Right cardiac atrium (tissue), 5 donors: ENCODE results near the gene SBK3. TPM values are rescaled to one million over a fixed set of nuclear protein-coding genes. Genes with fewer than 3 reads are reported as not detected.

ENCODE experiments used
- ATAC-seq, 2 donors: fragments of 200-7000 bp; cut with Tn5 transposase; one replicate each; pipeline versions ENCODE4 v1.8.0 to v1.9.1; 2020; ENCODE audit warnings: moderate library complexity in 2 of 2, mild to moderate bottlenecking in 1 of 2
- DNase-seq, 3 donors: peaks; one replicate each; pipeline ENCODE4 v3.0.0-alpha.2; 2020
- H3K27ac ChIP-seq: one replicate; pipeline ENCODE4 v1.5.1; 2013; ENCODE audit warnings: mild to moderate bottlenecking, low read length, control low read depth, moderate library complexity
- H3K27me3 ChIP-seq: one replicate; pipeline ENCODE4 v1.6.1; 2013; ENCODE audit not compliant: control insufficient read depth, insufficient read depth
- H3K4me1 ChIP-seq: one replicate; pipeline ENCODE4 v1.6.1; 2013; ENCODE audit warnings: low read length; ENCODE audit not compliant: control insufficient read depth, insufficient read depth
- H3K4me3 ChIP-seq: one replicate; pipeline ENCODE4 v1.5.1; 2013; ENCODE audit warnings: low read length, control low read depth
- H3K9me3 ChIP-seq: one replicate; pipeline ENCODE4 v1.6.1; 2013; ENCODE audit warnings: low read length; ENCODE audit not compliant: control insufficient read depth
- WGBS: extraction: QIAGEN DNeasy Blood & Tissue Kit; methylation state at CpG from one replicate; pipeline ENCODE4 v1.1.7; 2013; 5-methylcytosine and 5-hydroxymethylcytosine counted together
- intact Hi-C, 4 donors: fragments of 100-400 bp; cut with DNase I; formaldehyde crosslinking; loops; one replicate each; pipeline versions ENCODE4 v1.11.0 to v1.14.0; 2022 to 2023
- long read RNA-seq, 4 donors: library from polyadenylated mRNA; unstranded; transcript quantifications; one replicate each; pipeline ENCODE4 v2.0.0, GENCODE V29; 2020 to 2021
- polyA plus RNA-seq: library from polyadenylated mRNA; stranded (reverse); fragments of 200-250 nt; gene quantifications from one replicate; pipeline ENCODE4 v1.2.3, GENCODE V29; 2013
- total RNA-seq, 4 donors: library from RNA; stranded (reverse); fragmentation: NEBNext Ultra II Directional; extraction: Animal tissue kit (Norgen Biotek cat#: 25700); gene quantifications; one replicate each; pipeline ENCODE4 v1.2.1, GENCODE V29; 2021
- donor health status: healthy with polysubstance abuse.
- donor health status: DM: no; HTN: yes; CAD: no.
- donor health status: DM: no; HTN: no; CAD: no.
- donor health status: DM: no; HTN: yes; CAD: no; lungs with severe emphysema.
- donor health status: DM: yes; HTN: yes; CAD: no.

SBK3 gene
- 100 to 1,000 TPM in 2 of 4 donors, 10 to 100 TPM in 2; 80.3 to 211 (median 109) TPM for total RNA-seq
- polyA plus RNA-seq: 103 TPM
- long read RNA-seq, donor 1, transcript SBK3-202 (4 exons, 1,270 nt): major isoform, 64 of 300 reads
- long read RNA-seq, donor 1, partial matches to known transcripts: 8 of 300 reads
- long read RNA-seq, donor 1, other reads (novel, unspliced or antisense): 228 of 300 reads
- long read RNA-seq, donor 2, transcript SBK3-202 (4 exons, 1,270 nt): major isoform, 29 of 204 reads
- long read RNA-seq, donor 2, partial matches to known transcripts: 23 of 204 reads
- long read RNA-seq, donor 2, other reads (novel, unspliced or antisense): 152 of 204 reads
- long read RNA-seq, donor 3, transcript SBK3-202 (4 exons, 1,270 nt): major isoform, 11 of 395 reads
- long read RNA-seq, donor 3, partial matches to known transcripts: 19 of 395 reads
- long read RNA-seq, donor 3, other reads (novel, unspliced or antisense): 365 of 395 reads
- long read RNA-seq, donor 4, transcript SBK3-202 (4 exons, 1,270 nt): major isoform, 45 of 298 reads
- long read RNA-seq, donor 4, partial matches to known transcripts: 27 of 298 reads
- long read RNA-seq, donor 4, other reads (novel, unspliced or antisense): 226 of 298 reads

- ATAC-seq: peak in 1 of 2 donors; percentile 1
- Histone ChIP-seq H3K4me3 (peak within 1 kb of the TSS; percentile 42), H3K27ac (peak within 1 kb of the TSS; percentile 97), H3K27me3 (no peaks in the 10 kb centered on the region), H3K9me3 (no peaks in the 10 kb centered on the region), H3K4me1 (no peaks in the 10 kb centered on the region)
- 71% methylated on average over 10 of the region's 10 CpGs for WGBS
- DNase-seq: peak in 2 of 3 donors; percentile 33 to 39
- intact Hi-C loops: no loop called here
These were observed at the start of gene SBK3 for GRCh38 chr19:55545443-55545842. Gene SBK3, minus strand, starts transcription at chr19:55545543. Its CDS starts 0 bp downstream, at chr19:55545543.

- ATAC-seq: no peak
- intact Hi-C loops: loop anchor here in 1 of 4 donors (10.0 kb wide), 1 partner anchor 78 kb away; no protein-coding TSS in a partner anchor
These were observed 47.9 kb upstream of the SBK3 start for GRCh38 chr19:55593096-55593772.

DNA sequence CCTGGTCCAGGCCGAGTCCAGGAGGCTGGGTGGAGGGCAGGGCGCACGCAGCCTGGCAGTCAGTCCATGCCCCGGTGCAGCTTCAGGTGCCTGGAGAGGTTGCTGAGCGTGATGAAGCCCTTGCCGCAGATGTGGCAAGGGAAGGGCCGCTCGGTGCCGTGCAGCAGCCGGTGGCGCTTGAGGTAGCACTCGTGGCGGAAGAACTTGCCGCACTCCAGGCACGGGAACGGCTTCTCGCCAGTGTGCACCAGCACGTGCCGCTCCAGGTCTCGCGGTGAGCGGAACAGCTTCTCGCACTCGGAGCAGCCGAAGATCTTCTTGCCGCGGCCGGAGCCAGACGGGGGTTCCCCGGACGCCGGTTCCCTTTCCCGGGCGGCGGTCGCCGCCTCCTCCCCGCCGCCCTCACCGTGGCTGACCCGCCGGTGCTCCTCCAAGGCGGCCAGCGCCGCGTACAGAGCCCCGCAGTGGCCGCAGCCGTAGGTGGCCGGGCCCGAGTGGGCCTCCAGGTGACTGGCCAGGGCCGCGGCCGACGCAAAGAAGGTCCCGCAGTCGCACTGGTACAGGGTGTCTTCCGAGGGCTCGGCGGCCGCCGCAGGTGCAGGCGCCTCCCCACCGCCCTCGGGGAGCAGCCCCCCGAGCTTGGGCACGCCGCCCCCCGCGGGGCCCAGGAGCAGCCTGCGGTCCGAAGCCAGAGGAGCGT is 47.2 kb upstream of the SBK3 start:
- H3K4me1 ChIP-seq: no peaks in the 10 kb centered on the region
- DNase-seq (peak in 1 of 3 donors; percentile 62), ATAC-seq (no peak)
- no peak overlapping the region for H3K27ac ChIP-seq
- intact Hi-C loops: loop anchor here in 1 of 4 donors (10.0 kb wide), 1 partner anchor 78 kb away; no protein-coding TSS in a partner anchor
- H3K9me3 ChIP-seq: no peaks in the 10 kb centered on the region
- H3K27me3 ChIP-seq: no peaks in the 10 kb centered on the region
- WGBS: 86% methylated on average over 73 of the region's 73 CpGs
- H3K4me3 ChIP-seq: no peak overlapping the region

More at GRCh38 chr19:55593096-55593772, 47.9 kb upstream of the SBK3 start:
- H3K9me3 ChIP-seq: no peaks in the 10 kb centered on the region
- H3K4me1 ChIP-seq: no peaks in the 10 kb centered on the region
- H3K27ac ChIP-seq: no peak overlapping the region
- peak in 1 of 3 donors; percentile 43 for DNase-seq
- WGBS: 80% methylated on average over 68 of the region's 68 CpGs
- no peak overlapping the region for H3K4me3 ChIP-seq
- H3K27me3 ChIP-seq: no peaks in the 10 kb centered on the region

GRCh38 chr19:55591555-55591954 is 46.2 kb upstream of the SBK3 start:
- intact Hi-C loops: loop anchor here in 1 of 4 donors (10.0 kb wide), 1 partner anchor 77 kb away; no protein-coding TSS in a partner anchor
- no peaks in the 10 kb centered on the region for H3K27me3 ChIP-seq
- ATAC-seq (no peak), DNase-seq (peak in 1 of 3 donors; percentile 11)
- H3K9me3 ChIP-seq: no peaks in the 10 kb centered on the region
- H3K4me1 ChIP-seq: peaks cover 3% of the 10 kb centered on the region
- H3K27ac ChIP-seq: no peak overlapping the region
- no peak overlapping the region for H3K4me3 ChIP-seq
- 81% methylated on average over 10 of the region's 10 CpGs for WGBS

DNA sequence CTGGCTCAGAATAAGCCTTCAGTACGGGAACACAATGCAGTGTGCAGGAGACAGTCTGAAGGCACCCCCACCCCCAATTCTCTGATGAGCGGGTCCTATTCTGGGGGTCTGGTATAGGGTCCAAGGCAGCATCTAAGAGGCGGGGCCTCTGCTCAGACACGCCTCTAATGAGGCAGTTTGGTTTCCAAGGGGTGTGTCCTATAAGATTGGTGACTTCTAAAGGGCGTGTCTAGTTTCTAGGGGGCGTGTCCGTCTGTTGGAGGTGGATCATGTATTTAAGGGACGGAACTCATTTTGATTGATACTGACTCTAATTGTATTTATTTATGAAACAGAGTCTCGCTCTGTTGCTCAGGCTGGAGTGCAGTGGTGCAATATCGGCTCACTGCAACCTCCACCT is 45.3 kb upstream of the SBK3 start:
- no peak for ATAC-seq
- WGBS: 85% methylated on average over 10 of the region's 10 CpGs
- intact Hi-C loops: loop anchor here in 1 of 4 donors (10.0 kb wide), 1 partner anchor 76 kb away; no protein-coding TSS in a partner anchor
- Histone ChIP-seq H3K9me3 (no peaks in the 10 kb centered on the region), H3K27ac (no peak overlapping the region), H3K4me1 (peaks cover 3% of the 10 kb centered on the region), H3K4me3 (no peak overlapping the region), H3K27me3 (no peaks in the 10 kb centered on the region)
- peak in 1 of 3 donors; percentile 25 for DNase-seq

- H3K27ac ChIP-seq: no peak overlapping the region
- no peaks in the 10 kb centered on the region for H3K9me3 ChIP-seq
- H3K4me3 ChIP-seq: no peak overlapping the region
- intact Hi-C loops: loop anchor here in 1 of 4 donors (10.0 kb wide), 1 partner anchor 75 kb away; no protein-coding TSS in a partner anchor
- H3K4me1 ChIP-seq: peaks cover 3% of the 10 kb centered on the region
- ATAC-seq (no peak), DNase-seq (peak in 1 of 3 donors; percentile 11)
- 57% methylated on average over 7 of the region's 7 CpGs for WGBS
- no peaks in the 10 kb centered on the region for H3K27me3 ChIP-seq
These were observed 44.8 kb upstream of the SBK3 start for GRCh38 chr19:55590109-55590508.

- ATAC-seq (no peak), DNase-seq (peak in 1 of 3 donors; percentile 27)
- Histone ChIP-seq H3K27ac (no peak overlapping the region), H3K9me3 (no peaks in the 10 kb centered on the region), H3K4me1 (peaks cover 3% of the 10 kb centered on the region), H3K27me3 (no peaks in the 10 kb centered on the region), H3K4me3 (no peak overlapping the region)
- intact Hi-C loops: loop anchor here in 1 of 4 donors (5.0 kb wide), 1 partner anchor 61 kb away; no protein-coding TSS in a partner anchor
- WGBS: 93% methylated on average over 8 of the region's 8 CpGs
These were observed 43.4 kb upstream of the SBK3 start for GRCh38 chr19:55588738-55589137.

DNA sequence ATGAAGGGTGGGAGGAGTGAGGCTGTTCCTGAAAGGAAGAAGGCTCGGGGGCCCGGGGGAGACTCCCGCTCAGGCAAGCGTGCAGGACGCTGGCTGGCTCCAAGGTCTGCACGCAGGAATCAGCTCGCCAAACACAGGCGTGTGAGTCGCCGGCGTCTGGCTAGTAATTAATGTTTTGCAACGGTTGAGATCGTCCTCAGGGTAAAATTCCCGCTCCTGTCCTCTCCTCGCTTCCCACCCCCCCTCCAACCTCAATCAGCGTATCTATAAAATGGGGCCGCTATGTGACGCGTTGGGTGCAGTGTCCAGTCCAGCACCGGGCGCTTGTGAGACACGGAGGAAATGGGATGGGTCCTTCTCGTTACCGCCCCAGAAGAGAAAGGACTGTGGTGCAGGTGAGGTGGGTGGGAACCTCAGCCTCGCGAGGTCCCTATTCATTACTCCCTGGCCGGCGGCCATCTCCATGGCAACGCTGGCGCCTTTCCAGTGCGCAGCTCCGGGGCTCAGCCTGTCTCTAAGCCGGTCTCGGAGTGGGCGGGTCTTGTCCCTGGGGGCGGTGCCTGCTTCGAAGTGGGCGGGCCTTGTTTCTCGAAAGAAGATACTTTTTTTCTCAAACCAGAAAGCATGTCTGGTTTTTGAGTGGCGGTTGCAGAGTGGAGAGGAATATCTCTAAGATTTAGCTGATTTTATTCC is 41.8 kb upstream of the SBK3 start:
- Histone ChIP-seq H3K27ac (peak overlapping the region; percentile 66), H3K4me1 (peaks cover 3% of the 10 kb centered on the region), H3K27me3 (no peaks in the 10 kb centered on the region), H3K4me3 (peak overlapping the region; percentile 34), H3K9me3 (no peaks in the 10 kb centered on the region)
- ATAC-seq (peak; percentile 89 to 93), DNase-seq (peak; percentile 95 to 99 (median 98))
- intact Hi-C loops: loop anchor here in 1 of 4 donors (5.0 kb wide), 1 partner anchor 60 kb away; no protein-coding TSS in a partner anchor
- WGBS: under 1% methylated on average over 40 of the region's 40 CpGs

DNA sequence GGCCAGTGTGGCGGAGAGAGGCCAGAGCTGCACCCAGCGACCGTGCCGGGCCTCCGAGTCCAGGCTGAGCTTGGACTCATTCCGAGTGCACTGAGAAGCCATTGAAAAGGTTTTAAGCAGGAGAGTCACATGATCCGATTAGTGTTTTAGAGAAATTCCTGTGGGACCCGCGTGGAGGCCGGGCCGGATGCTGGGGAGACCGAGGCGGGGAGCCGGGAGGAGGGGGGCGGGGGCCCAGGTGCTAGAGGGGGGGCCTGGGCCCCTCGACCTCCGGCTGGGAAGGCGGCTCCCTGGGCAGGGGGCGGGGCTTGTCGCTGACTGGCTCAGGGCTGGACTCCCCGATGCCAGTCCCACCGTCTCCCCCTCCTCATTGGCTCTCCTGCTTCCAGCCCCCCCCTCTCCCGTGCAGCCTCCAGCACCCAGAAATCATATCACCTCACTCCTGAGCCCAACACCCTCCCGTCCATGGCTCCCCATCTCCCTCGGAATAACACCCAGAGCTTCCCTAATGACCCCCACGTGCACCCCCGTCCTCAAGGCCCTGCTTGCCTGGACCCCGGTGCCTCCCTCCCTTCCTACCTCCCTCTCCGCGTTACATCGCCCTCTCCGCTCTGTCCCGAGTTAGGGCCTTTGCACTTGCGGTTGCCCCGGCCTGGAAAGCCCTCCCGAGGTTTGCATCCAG is 40.5 kb upstream of the SBK3 start:
- DNase-seq (peak; percentile 82 to 94 (median 92)), ATAC-seq (peak; percentile 80 to 81)
- Histone ChIP-seq H3K4me3 (peak overlapping the region; percentile 30), H3K4me1 (peaks cover 8% of the 10 kb centered on the region), H3K27me3 (no peaks in the 10 kb centered on the region), H3K27ac (peak overlapping the region; percentile 51), H3K9me3 (no peaks in the 10 kb centered on the region)
- intact Hi-C loops: loop anchor here in 1 of 4 donors (5.0 kb wide), 1 partner anchor 58 kb away; no protein-coding TSS in a partner anchor
- 3% methylated on average over 36 of the region's 36 CpGs for WGBS
